ENCODE results near the gene AOC1. TPM values are rescaled to one million over a fixed set of nuclear protein-coding genes. Genes with fewer than 3 reads are reported as not detected.

AOC1 gene
- total RNA-seq, 1 donor from 2014 or later: 0.36 TPM

- H3K4me1 ChIP-seq: no peaks in the 10 kb centered on the region
- H3K27ac ChIP-seq (replicated peaks): no peak overlapping the region
- no peak for TF ChIP-seq CTCF (IDR thresholded peaks at IDR 0.05; ENCODE audit: borderline replicate concordance)
- peaks cover 21% of the 10 kb centered on the region for H3K27me3 ChIP-seq (ENCODE audit: low read depth)
- H3K9me3 ChIP-seq (replicated peaks): no peaks in the 10 kb centered on the region
- DNase-seq: no peak
- intact Hi-C loops (cut with micrococcal nuclease): no loop called here
- no peaks in the 10 kb centered on the region for H3K36me3 ChIP-seq
- no peak overlapping the region for H3K4me3 ChIP-seq
Observed at GRCh38 chr7:150860978-150861295, 8.6 kb downstream of the AOC1 start.

GRCh38 chr7:150862356-150862755, 10.0 kb downstream of the AOC1 start:
- H3K4me1 ChIP-seq: no peaks in the 10 kb centered on the region
- intact Hi-C loops (cut with micrococcal nuclease): no loop called here
- peaks cover 4% of the 10 kb centered on the region for H3K9me3 ChIP-seq (replicated peaks)
- peaks cover 8% of the 10 kb centered on the region for H3K27me3 ChIP-seq (ENCODE audit: low read depth)
- H3K36me3 ChIP-seq: no peaks in the 10 kb centered on the region
- no peak overlapping the region for H3K4me3 ChIP-seq
- H3K27ac ChIP-seq (replicated peaks): no peak overlapping the region
- no peak for DNase-seq
- no peak for TF ChIP-seq CTCF (IDR thresholded peaks at IDR 0.05; ENCODE audit: borderline replicate concordance)

GRCh38 chr7:150863946-150864345, 11.6 kb downstream of the AOC1 start:
- Histone ChIP-seq H3K36me3 (no peaks in the 10 kb centered on the region), H3K9me3 (replicated peaks) (peaks cover 4% of the 10 kb centered on the region), H3K27me3 (ENCODE audit: low read depth) (no peaks in the 10 kb centered on the region), H3K27ac (replicated peaks) (no peak overlapping the region), H3K4me3 (no peak overlapping the region), H3K4me1 (no peaks in the 10 kb centered on the region)
- no peak for DNase-seq
- no peak for TF ChIP-seq CTCF (IDR thresholded peaks at IDR 0.05; ENCODE audit: borderline replicate concordance)
- intact Hi-C loops (cut with micrococcal nuclease): no loop called here

- H3K27ac ChIP-seq (replicated peaks): no peak overlapping the region
- no peak overlapping the region for H3K4me3 ChIP-seq
- H3K9me3 ChIP-seq (replicated peaks): peaks cover 4% of the 10 kb centered on the region
- H3K36me3 ChIP-seq: no peaks in the 10 kb centered on the region
- intact Hi-C loops (cut with micrococcal nuclease): no loop called here
- no peak for TF ChIP-seq CTCF (IDR thresholded peaks at IDR 0.05; ENCODE audit: borderline replicate concordance)
- DNase-seq: no peak
- peaks cover 20% of the 10 kb centered on the region for H3K27me3 ChIP-seq (ENCODE audit: low read depth)
- no peaks in the 10 kb centered on the region for H3K4me1 ChIP-seq
Observed at GRCh38 chr7:150866932-150867564, 14.7 kb downstream of the AOC1 start.

GRCh38 chr7:150867605-150868004, 15.3 kb downstream of the AOC1 start:
- H3K9me3 ChIP-seq (replicated peaks): peaks cover 4% of the 10 kb centered on the region
- no peaks in the 10 kb centered on the region for H3K4me1 ChIP-seq
- peaks cover 20% of the 10 kb centered on the region for H3K27me3 ChIP-seq (ENCODE audit: low read depth)
- no peak overlapping the region for H3K4me3 ChIP-seq
- no peaks in the 10 kb centered on the region for H3K36me3 ChIP-seq
- intact Hi-C loops (cut with micrococcal nuclease): no loop called here
- TF ChIP-seq CTCF (IDR thresholded peaks at IDR 0.05; ENCODE audit: borderline replicate concordance): no peak
- DNase-seq: no peak
- no peak overlapping the region for H3K27ac ChIP-seq (replicated peaks)

Data from left ventricle myocardium inferior (tissue), 1 donor.